Mammary epithelial cell (primary cell): Measurements from ENCODE around the gene GALNT17.

Experiments
- CTCF ChIP-seq, 2 donors: IDR thresholded peaks in 1 of 2; conservative IDR thresholded peaks in 1 of 2; 2 replicates each; pipeline ENCODE4 v1.5.1; 2011 to 2012; ENCODE audit warnings: inconsistent platforms in 2 of 2, low read length in 2 of 2, mild to moderate bottlenecking in 2 of 2, control low read depth in 1 of 2, low read depth in 1 of 2; ENCODE audit not compliant: insufficient read depth in 1 of 2; ENCODE audit errors: extremely low read depth in 1 of 2
- EZH2 ChIP-seq: IDR thresholded peaks from 2 replicates; pipeline ENCODE4 v1.6.1; 2012; ENCODE audit warnings: low read length, inconsistent platforms, borderline replicate concordance

DNA sequence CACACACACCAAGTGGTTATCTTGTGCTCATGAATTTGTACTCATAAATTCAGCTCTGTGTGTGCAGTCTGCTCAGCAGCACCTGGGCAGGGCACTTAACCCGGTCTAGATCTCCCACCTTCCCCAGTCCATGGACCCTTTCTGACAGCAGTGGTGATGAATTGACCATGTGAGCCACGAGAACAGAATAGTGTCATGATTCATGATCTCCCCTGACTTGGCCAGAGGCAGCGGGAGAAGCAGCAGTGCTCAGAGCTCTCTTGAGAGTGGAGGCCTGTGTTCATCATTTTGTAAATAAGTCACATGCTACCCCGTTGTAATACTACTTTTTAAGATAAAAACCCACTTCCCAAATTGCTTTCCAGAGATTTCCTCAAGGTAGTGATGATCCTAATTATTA is 74.2 kb downstream of the GALNT17 start:
- TF ChIP-seq CTCF (conservative IDR thresholded peaks at IDR 0.05 in 1 of 2, IDR thresholded peaks at IDR 0.05 in 1 of 2; ENCODE audit: extremely low read depth in 1 of 2, insufficient read depth in 1 of 2, low read depth in 1 of 2, low read length in 2 of 2) (no peak), EZH2 (no peak)
